Tibial nerve (tissue), 4 donors: ENCODE measurements around the gene SORCS3. TPM values are rescaled to one million over a fixed set of nuclear protein-coding genes. Genes with fewer than 3 reads are reported as not detected.

Experiments used
- DNase-seq, 2 donors: peaks; one replicate each; pipeline ENCODE4 v3.0.0-alpha.2; 2019; ENCODE audit warnings: low spot score in 2 of 2
- H3K27ac ChIP-seq, 4 donors: fragments of 200-600 bp; sonication (generic) in 3 of 4; one replicate each; pipeline ENCODE4 v1.5.1; 2017 to 2019; ENCODE audit warnings: mild to moderate bottlenecking in 1 of 4
- H3K27me3 ChIP-seq, 2 donors: fragments of 200-600 bp; sonication (generic) in 1 of 2; one replicate each; pipeline versions ENCODE4 v1.5.1 to v1.6.0; 2017 to 2019
- H3K36me3 ChIP-seq, 3 donors: fragments of 200-600 bp; sonication (generic); one replicate each; pipeline ENCODE4 v1.5.1; 2018 to 2019
- H3K4me1 ChIP-seq, 4 donors: fragments of 200-600 bp; sonication (generic) in 3 of 4; one replicate each; pipeline ENCODE4 v1.5.1; 2017 to 2019
- H3K4me3 ChIP-seq, 4 donors: fragments of 200-600 bp; sonication (generic) in 3 of 4; one replicate each; pipeline ENCODE4 v1.5.1; 2017 to 2019; ENCODE audit warnings: mild to moderate bottlenecking in 1 of 4, moderate library complexity in 1 of 4
- H3K9me3 ChIP-seq, 4 donors: fragments of 200-600 bp; sonication (generic) in 3 of 4; one replicate each; pipeline ENCODE4 v1.5.1; 2017 to 2019
- EP300 ChIP-seq, 2 donors: sonication (generic); formaldehyde crosslinking; IDR thresholded peaks; one replicate each; pipeline ENCODE4 v1.6.1; 2017; ENCODE audit warnings: antibody characterized with exemption in 2 of 2, mild to moderate bottlenecking in 1 of 2
- POLR2A ChIP-seq, 2 donors: fragments of 450-650 bp; IDR thresholded peaks; one replicate each; pipeline ENCODE4 v1.6.1; 2017; ENCODE audit warnings: antibody characterized with exemption in 2 of 2, mild to moderate bottlenecking in 2 of 2, moderate library complexity in 2 of 2
- WGBS, 2 donors: methylation state at CpG; one replicate each; pipeline ENCODE4 v1.1.5; 2018; 5-methylcytosine and 5-hydroxymethylcytosine counted together
- total RNA-seq, 4 donors: library from RNA; depleted of rRNA; stranded (reverse); fragments of >200 nt; gene quantifications; one replicate each; pipeline ENCODE4 v1.1.0, GENCODE V29; 2016
- TF ChIP-seq, protein P1 (sequence below), 5 experiments: fragments of 200-600 bp in 3 of 5; fragments of 450-650 bp in 2 of 5; sonication (generic) in 3 of 5; IDR thresholded peaks; one replicate each; pipeline ENCODE4 v1.5.1; 2016 to 2019; ENCODE audit warnings: antibody characterized with exemption in 5 of 5, mild to moderate bottlenecking in 3 of 5, moderate library complexity in 2 of 5

The SORCS3 gene
- total RNA-seq, 4 donors from 2014 or later, result 1.8 to 3.9 (median 3.2) TPM

DNA sequence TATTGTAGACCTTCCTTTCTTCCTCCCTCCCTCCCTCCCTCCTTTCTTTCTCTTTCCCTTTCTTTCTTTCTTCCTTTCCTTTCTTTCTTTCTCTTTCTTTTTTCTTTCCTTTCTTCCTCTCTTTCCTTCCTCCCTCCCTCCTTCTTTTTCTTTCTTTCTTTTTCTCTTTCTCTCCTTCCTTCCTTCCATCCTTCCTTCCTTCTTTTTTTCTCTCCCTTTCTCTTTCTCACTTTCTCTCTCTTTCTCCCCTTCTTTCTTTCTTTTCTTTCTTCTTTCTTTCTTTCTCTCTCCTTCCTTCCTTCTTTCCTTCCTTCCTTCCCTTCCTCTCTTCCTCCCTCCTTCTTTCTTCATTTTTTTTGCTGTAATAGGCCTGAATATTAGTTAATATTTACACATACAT is 638.0 kb downstream of the SORCS3 start:
- H3K4me1 ChIP-seq, result no peaks in the 10 kb centered on the region
- H3K9me3 ChIP-seq, result no peaks in the 10 kb centered on the region
- H3K27ac ChIP-seq, result no peak overlapping the region
- TF ChIP-seq POLR2A (IDR thresholded peaks at IDR 0.05), result no peak
- TF ChIP-seq, protein P1, sequence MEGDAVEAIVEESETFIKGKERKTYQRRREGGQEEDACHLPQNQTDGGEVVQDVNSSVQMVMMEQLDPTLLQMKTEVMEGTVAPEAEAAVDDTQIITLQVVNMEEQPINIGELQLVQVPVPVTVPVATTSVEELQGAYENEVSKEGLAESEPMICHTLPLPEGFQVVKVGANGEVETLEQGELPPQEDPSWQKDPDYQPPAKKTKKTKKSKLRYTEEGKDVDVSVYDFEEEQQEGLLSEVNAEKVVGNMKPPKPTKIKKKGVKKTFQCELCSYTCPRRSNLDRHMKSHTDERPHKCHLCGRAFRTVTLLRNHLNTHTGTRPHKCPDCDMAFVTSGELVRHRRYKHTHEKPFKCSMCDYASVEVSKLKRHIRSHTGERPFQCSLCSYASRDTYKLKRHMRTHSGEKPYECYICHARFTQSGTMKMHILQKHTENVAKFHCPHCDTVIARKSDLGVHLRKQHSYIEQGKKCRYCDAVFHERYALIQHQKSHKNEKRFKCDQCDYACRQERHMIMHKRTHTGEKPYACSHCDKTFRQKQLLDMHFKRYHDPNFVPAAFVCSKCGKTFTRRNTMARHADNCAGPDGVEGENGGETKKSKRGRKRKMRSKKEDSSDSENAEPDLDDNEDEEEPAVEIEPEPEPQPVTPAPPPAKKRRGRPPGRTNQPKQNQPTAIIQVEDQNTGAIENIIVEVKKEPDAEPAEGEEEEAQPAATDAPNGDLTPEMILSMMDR (IDR thresholded peaks at IDR 0.05), result no peak
- no peak for TF ChIP-seq EP300 (IDR thresholded peaks at IDR 0.05)
- H3K36me3 ChIP-seq, result no peaks in the 10 kb centered on the region
- H3K27me3 ChIP-seq, result no peaks in the 10 kb centered on the region
- DNase-seq, result no peak
- H3K4me3 ChIP-seq, result no peak overlapping the region

DNA sequence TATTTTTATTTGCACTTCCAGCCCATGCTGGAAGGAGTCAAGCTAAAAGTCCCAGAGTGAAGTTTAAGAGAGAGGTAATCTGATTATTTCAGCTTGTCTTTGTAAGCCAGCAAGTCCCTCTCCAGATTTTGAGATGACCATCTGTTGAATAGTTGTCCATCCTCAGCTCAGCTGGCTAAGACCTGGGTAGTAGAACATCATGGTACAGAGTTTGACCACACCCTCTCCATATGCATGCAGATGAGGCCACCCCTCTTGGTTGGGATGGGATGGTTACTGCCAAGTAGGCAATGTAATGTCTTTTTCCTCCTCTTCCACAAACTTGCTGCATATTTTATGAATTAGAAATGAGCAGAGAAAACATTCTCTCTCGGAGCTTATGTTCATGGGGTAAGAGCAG is 639.8 kb downstream of the SORCS3 start:
- H3K36me3 ChIP-seq, result no peaks in the 10 kb centered on the region
- H3K4me3 ChIP-seq, result no peak overlapping the region
- no peaks in the 10 kb centered on the region for H3K27me3 ChIP-seq
- WGBS, 2 donors, result 42 to 64% methylated on average over 1 of the region's 1 CpG
- H3K9me3 ChIP-seq, result no peaks in the 10 kb centered on the region
- H3K4me1 ChIP-seq, result no peaks in the 10 kb centered on the region
- H3K27ac ChIP-seq, result no peak overlapping the region
- DNase-seq, result no peak
- TF ChIP-seq POLR2A (IDR thresholded peaks at IDR 0.05) (no peak), EP300 (IDR thresholded peaks at IDR 0.05) (no peak)
- TF ChIP-seq, protein P1 (IDR thresholded peaks at IDR 0.05), result no peak

DNA sequence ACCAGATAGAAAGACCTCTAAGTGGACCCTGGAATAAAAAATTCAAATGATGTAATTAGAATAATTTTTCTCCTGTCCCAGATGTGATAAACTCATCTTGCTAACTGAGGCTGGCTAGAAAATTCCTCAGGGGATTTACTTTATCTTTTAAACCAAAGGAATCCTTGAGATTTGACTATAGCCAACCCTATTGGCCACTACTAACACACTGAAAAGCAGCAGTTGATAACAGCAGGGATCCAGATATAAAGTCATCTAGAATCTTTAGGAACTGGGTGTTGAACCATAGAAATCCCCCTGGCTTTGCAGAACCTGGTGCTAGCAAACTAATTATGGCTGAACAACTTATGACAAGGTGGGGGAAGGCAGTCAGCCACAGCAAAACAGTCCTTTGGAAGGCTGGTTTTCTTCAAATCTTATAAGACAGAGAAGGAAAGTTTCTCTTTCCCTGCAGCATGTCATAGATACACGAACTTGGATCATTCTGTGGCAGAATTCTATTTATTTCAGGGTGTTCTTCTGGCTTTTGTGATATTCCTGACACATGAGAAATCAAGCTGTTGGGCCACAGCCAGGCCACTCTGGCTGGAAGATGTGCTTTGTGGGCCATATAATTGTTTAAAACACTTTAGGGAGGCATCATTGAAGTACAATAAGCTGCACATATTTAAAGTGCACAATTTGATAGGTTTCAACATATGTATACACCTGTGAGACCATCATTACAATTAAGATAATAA is 643.6 kb downstream of the SORCS3 start:
- no peak for DNase-seq
- no peaks in the 10 kb centered on the region for H3K4me1 ChIP-seq
- H3K4me3 ChIP-seq, result no peak overlapping the region
- H3K27ac ChIP-seq, result no peak overlapping the region
- H3K36me3 ChIP-seq, result no peaks in the 10 kb centered on the region
- H3K9me3 ChIP-seq, result no peaks in the 10 kb centered on the region
- no peaks in the 10 kb centered on the region for H3K27me3 ChIP-seq
- WGBS, 2 donors, result 17 to 25% methylated on average over 1 of the region's 1 CpG
- TF ChIP-seq, protein P1 (IDR thresholded peaks at IDR 0.05), result no peak
- TF ChIP-seq EP300 (IDR thresholded peaks at IDR 0.05) (no peak), POLR2A (IDR thresholded peaks at IDR 0.05) (no peak)

DNA sequence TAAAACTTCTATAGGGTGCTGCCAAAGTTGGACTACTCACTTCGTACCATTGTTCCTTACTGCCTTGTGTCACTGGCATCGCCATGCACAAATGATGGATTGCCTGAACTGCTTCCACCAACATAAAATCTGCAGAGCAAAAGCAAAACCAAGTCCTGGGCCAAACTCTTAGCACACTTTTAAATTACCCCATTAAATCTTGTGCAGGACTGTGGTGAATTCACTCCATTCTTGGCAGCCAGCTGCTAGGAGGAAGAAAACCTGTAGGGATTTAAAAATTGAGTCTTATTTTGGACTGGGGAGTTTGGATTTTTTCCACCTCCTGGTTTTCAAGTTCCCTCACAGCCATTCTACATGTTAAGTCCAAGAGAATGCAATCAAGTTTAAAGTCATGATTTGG is 646.9 kb downstream of the SORCS3 start:
- DNase-seq, result no peak
- Histone ChIP-seq H3K27me3 (no peaks in the 10 kb centered on the region), H3K4me1 (no peaks in the 10 kb centered on the region), H3K9me3 (no peaks in the 10 kb centered on the region), H3K4me3 (no peak overlapping the region), H3K27ac (no peak overlapping the region), H3K36me3 (no peaks in the 10 kb centered on the region)
- 62 to 76% methylated on average over 2 of the region's 2 CpGs for WGBS, 2 donors
- TF ChIP-seq, protein P1 (IDR thresholded peaks at IDR 0.05), result no peak
- TF ChIP-seq EP300 (IDR thresholded peaks at IDR 0.05) (no peak), POLR2A (IDR thresholded peaks at IDR 0.05) (no peak)

DNA sequence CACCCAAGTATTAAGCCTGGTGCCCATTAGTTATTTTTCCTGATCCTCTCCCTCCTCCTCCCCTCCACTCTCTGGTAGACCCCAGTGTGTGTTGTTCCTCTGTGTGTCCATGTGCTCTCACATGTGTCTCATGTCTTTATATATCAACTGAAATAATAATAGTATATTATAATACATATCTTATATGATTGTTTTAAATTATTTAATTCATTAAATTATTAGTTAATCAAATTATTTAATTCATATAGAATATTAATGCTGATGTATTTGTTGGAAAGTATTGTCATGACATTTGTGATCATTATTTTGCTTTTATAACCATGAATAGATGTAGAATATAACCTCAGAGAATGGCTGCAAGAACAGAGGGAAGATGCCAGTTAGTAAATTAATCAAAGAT is 647.5 kb downstream of the SORCS3 start:
- peaks cover 0 to under 1% (median 0%) of the 10 kb centered on the region in 4 donors for H3K9me3 ChIP-seq
- H3K4me1 ChIP-seq, result no peaks in the 10 kb centered on the region
- H3K4me3 ChIP-seq, result no peak overlapping the region
- H3K27ac ChIP-seq, result no peak overlapping the region
- H3K36me3 ChIP-seq, result no peaks in the 10 kb centered on the region
- DNase-seq, result no peak
- TF ChIP-seq EP300 (IDR thresholded peaks at IDR 0.05) (no peak), POLR2A (IDR thresholded peaks at IDR 0.05) (no peak)
- TF ChIP-seq, protein P1 (IDR thresholded peaks at IDR 0.05), result no peak
- no peaks in the 10 kb centered on the region for H3K27me3 ChIP-seq
